GM19438 (cell line): Measurements from ENCODE around the gene CKB.
"Not testable (repeated sequence)": the region's sequence is repeated elsewhere in the genome, so short reads cannot be mapped to it uniquely, and the experiment has no call there.

Source experiments
- ATAC-seq: cut with Tn5 transposase; IDR thresholded peaks from one replicate; pipeline ENCODE4 v1.9.1; 2021; ENCODE audit warnings: low read depth; ENCODE audit not compliant: unreplicated experiment

The CKB gene

DNA sequence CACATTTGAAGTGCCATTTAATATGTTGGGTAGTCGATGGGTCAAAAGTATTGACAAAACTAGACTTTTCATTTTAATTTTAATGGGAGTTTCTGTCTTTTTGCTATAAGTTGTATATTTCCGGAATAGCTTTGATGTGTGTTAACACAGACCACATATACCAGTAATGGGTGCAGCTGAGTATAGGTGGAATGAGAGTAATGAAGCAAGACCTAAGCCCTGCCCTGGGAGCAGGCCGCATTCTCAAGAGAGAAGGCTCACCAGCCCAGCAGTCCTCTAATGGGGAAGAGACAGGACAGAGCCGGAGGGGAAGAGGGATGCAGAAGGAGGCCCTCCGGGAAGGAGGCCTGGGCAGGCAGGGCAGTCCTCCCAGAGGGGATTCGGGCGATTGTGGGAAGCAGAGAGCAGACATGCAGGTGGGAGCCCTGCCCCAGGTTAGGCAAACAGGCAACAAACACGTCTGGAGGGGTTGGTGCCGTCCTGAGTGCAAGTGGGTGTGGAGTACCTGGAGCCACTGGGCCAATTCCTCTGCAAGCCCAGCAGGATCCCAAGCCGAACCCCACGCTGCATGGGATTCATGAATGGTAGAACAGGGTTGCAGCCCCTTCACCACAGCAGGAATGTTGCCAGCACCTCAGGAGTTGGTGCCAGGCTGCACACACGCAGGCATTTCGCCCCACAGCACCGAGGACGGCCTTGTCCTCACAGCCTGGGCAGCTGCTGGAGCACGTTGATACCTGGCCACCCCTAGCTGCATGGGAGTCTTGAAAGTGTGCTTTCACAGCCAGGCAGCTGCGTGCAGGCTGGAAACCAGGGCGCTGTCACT lies 7.8 kb downstream of the CKB start:
- ATAC-seq: no peak

DNA sequence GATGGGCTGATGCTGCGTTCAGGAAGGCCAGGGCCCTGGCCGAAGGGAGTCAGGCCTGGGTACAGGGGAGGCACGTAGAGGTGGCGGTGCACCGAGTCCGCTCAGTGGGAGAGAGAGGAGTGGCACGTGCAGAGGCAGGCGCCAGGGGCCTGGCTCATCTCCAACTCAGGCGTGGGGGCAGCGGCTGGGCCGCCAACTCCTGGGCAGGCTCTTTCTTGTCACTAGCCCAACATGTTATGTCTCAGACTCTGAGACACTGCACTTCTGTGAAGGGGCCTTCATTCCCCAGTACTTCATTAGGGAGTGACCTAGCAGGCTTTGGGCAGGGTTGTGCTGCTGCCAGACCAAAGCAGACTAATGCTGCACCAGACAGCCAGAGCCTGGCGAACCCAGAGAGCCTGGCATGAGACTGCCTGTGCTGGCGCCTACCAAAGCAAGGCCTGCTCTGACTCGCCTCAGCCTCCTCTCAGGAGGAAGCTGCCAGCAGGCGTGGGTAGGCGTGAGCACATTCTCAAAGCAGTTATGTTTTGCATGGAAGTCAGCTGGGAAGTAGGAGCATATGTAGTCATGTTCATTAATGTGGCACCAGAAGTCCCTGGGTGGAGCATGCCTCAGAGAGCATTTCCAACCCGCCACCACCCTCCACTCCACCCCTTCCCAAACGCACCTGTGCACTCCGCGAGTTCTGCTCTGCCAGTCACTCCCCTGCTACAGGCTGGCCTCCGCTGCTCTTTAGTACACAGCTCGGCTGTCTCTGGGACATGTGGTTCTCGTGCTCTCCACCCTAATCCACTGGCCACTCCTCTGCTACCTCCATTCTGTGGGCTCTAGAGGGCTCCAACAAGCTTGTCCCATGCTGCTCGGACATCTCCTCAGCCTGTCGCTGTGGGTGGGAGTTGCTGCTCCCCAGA lies 9.7 kb downstream of the CKB start:
- no peak for ATAC-seq

DNA sequence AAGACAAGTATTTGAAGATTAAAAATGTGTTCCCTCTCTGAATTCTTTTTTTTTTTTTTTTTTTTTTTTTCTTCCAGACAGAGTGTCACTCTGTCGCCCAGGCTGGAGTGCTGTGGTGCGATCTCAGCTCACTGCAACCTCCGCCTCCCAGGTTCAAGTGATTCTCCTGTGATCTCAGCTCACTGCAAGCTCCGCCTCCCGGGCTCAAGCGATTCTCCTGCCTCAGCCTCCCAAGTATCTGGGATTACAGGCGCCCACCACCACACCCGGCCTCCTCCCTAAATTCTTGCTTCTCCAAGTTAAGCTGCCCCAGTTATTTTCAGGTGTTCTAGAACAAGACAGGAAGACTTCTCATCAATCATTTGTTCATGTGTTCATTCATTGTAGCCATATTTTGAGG lies 10.4 kb downstream of the CKB start:
- not testable (repeated sequence) for ATAC-seq

DNA sequence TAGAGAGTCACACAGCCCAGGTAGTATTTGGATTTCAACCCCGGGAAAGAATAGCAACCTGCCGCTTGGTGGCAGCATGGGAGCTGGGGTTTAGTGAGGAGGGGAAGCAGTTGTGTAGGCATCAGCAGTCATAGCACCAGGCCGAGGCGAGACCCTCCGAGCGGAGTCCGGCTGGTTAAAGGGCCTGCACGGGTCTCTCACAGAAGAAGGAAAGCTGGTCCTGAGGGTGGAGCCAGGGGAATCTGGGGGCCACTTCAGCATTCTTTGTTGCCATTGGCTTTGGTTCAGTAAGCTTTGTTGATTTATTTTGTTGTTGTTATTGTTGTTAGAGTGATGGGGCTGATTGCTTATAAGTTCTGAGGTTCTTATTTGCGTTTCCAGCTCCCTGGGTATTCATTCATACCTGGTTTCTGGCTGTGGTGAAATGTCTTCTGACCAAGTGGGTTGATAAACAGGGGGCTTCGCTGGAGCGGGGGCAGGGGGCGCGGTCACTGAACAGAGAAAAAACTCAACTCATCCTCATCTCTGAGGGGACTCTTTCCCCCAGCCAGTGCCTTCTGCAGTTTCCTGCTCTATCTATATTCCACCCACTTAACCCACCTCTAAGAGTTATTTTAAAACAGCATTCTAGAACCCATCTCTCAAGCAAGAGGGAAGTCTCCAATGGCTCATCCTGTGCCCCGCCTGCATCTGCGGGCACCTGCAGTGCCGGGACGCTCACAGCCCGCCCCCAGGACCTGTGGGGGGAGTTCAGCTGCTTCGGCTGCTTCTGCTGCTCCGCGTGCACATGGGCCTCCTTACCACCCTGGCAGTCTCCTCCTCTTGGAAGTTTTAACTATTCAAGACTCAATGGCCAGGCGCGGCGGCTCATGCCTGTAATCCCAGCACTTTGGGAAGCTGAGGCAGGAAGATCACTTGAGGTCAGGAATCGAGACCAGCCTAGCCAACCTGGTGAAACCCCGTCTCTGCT lies 11.6 kb downstream of the CKB start:
- no peak for ATAC-seq

DNA sequence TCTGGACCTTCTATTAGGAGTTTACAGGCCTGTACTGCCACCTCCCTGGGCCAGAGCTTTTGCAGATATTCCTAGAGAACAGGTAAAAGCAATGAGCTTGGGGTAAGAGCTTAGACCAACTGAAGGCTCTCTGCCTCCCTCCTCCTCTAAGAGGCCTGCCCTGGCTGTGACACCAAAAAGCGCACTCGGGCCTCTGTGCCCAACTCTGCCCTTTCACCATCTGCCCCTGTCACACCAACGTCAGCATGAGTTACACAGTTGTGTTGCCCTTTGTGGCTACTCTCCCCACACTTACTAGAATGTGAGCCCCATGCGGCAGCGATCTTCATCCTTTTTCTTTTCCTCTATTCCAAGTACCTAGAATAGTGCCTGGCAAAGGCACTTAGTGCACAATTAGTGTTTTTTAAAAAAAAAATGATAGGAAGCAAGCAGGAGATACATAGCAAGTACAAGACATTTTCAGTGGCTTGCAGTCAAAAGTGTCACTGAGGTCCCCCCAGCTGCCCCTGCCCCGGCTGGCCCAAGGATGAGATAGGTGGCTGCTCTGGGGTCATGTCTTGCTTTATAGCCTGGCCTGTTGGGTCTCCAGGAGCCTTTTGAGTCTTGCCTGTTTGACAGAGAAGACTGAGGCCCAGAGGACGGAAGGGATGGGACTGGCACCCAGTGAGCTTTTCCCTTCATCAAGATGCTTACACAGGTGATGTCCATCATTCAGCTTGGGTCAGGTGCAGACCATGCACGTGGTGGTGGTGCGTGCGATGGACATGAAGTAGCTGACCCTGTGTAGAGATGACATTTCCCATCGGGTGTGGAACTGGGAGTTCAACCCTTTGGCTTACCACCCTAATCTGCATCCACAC lies 12.5 kb downstream of the CKB start:
- ATAC-seq: no peak

DNA sequence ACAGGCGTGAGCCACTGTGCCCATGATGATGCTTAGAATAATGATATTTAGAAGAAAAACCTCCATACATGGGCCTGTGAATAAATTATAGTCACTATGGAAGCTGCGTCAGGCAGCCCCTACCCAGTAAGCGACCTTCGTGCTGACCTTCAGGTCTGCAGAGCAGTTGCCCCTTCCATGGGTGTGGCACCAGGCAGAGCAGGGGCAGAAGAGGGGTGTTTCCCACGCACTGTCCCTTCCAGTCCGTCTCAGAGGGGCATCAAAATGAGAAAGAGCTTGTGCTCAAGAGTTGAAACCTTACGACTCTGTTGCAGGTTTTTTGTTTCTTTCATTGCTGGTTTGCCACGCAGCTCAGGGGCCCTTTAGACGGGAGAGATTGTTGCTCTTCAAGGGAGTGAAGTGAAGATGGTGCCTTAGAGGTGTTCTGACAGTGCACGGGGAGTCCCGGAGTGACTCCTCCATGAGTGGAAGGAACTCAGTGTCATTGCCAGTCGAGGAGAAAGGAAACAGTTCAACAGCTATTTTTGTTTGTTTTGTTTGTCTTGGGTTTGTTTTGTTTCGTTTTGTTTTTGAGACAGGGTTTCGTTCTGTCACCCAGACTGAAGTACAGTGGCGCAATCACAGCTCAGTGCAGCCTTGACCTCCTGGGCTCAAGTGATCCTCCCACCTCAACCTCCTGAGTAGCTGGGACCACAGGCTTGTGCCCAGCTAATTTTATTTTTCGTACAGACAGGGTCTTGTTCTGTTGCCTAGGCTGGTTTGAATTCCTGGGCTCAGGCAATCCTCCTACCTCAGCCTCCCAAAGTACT lies 13.9 kb downstream of the CKB start:
- no peak for ATAC-seq

DNA sequence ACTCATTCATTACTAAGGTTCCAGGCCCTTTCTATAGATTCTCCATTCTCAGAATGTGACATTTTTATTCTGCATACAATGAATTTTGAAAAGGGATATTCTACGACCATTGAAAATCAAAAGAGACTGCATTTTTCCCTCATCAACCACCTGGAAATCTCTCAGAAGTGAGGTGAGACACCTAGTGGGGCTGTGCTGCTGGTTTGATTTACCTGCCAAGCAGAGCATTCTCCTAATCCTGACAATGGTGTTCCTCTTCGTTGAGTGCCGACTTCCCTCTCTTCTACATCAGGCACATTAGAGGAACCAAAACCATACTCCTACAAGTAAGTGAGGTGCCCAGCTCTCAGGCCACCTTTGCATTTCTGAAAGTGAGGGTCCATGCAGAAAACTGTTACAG lies 14.9 kb downstream of the CKB start:
- ATAC-seq: no peak

DNA sequence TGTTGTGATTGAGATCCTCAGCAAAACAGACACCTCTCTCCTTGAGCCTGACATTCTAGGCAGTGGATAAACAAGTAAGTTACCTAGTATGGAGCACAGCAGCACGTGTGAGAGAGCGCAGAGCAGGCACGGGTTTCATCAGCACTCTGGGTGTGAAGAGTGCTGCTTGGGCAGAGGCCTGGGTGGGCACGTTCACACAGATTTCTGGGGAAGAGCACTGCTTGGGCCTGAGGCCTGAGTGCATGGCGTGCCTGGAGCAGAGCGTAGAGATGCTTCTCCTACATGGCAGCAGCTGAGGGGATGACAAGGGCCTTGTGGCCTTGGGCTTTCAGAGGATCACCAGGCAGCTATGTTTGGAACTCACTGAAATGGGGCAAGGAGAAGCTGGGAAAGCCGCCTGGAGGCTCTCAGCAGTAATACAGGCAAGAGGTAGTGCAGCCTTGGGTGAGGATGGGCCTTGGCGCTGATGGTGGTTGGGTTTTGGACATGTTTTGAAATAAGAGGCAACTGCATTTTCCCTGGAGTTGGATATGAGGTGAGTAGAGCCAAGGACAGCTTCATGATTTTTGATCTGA lies 17.6 kb downstream of the CKB start:
- ATAC-seq: no peak

DNA sequence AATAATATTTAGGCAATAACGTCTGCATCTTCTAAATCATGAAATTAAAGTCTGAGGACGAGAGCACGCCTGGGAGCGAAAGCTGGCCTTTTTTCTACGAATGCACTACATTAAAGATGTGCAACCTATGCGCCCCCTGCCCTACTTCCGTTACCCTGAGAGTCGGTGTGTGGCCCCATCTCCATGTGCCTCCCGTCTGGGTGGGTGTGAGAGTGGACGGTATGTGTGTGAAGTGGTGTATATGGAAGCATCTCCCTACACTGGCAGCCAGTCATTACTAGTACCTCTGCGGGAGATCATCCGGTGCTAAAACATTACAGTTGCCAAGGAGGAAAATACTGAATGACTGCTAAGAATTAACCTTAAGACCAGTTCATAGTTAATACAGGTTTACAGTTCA lies 19.3 kb downstream of the CKB start:
- ATAC-seq: no peak

DNA sequence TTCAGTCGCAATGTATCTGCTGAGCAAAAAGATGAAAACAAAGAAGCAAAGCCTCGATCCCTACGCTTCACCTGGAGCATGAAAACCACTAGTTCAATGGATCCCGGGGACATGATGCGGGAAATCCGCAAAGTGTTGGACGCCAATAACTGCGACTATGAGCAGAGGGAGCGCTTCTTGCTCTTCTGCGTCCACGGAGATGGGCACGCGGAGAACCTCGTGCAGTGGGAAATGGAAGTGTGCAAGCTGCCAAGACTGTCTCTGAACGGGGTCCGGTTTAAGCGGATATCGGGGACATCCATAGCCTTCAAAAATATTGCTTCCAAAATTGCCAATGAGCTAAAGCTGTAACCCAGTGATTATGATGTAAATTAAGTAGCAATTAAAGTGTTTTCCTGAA lies 19.8 kb downstream of the CKB start:
- ATAC-seq: no peak

DNA sequence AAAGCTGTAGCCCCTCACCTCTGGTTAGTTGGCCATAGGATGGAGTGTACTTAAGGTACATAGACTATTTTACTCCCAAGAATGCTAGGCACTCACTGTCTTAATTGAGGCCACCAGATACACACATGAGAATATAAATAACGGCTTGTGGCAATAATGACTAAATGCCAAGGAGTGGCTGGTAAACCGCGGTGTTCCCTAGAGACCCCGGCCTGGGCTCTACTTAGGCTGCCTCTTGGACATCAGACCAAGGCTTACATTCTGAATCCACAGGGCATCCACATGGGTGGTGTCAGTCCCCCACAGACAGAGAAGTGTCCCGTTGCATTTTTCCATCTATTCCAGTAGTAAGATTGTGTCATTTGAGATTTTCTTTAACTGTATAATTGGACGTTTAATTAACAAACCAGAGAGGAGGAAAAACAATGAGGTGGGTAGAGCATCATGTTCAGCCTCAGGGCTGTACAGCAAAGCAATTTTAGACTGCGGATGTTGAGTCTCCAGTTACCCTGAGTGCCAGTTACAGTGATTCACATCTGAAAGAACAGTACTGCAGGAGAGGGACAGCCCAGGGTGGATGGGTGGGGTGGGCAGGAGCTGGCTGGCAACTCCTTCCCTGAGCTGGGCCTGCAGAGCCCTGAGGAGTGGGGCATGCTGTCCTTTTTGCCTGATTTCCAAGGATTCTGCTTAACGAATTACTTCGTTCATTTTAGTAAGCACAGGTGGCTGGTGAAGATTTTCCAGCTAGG lies 20.5 kb downstream of the CKB start:
- ATAC-seq: no peak

DNA sequence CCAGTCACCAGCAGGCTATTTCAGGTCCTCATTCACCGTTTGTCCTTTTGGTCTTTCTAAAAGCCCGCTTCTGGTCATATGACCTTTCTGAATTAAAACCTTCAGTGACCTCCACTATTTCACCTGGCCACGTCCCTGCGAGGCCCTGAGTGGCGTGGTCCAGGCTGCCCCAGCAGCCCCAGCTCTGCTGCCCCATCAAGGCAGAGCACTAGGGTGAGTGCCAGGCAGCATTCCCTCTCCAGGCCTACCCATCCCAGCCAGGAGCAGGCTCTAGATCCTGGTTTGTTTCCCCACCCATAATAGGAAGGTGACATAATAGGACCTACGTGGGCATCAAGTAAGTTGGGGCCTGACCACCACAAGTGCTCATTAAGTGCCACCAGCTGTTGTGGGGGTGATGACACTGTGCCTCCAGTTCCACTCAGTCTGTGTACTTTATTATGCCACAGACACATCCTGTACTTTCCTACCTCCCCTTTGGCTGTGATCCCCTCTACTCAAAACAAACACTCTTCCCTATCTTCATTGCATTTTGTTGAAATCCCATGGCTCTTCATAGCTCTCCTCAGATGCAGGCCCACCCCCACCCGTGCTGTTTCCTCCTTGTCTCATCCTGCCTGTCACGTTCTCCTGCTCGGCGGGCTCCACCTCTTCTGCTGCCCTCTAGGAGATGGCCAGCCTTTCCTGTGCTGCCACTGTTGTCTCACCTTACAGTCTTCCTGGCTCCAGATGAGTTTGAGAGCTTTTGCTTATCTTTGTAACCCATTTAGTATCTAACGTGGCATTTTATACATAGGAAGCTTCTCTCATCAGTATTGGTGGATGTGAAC lies 21.4 kb downstream of the CKB start:
- ATAC-seq: no peak

DNA sequence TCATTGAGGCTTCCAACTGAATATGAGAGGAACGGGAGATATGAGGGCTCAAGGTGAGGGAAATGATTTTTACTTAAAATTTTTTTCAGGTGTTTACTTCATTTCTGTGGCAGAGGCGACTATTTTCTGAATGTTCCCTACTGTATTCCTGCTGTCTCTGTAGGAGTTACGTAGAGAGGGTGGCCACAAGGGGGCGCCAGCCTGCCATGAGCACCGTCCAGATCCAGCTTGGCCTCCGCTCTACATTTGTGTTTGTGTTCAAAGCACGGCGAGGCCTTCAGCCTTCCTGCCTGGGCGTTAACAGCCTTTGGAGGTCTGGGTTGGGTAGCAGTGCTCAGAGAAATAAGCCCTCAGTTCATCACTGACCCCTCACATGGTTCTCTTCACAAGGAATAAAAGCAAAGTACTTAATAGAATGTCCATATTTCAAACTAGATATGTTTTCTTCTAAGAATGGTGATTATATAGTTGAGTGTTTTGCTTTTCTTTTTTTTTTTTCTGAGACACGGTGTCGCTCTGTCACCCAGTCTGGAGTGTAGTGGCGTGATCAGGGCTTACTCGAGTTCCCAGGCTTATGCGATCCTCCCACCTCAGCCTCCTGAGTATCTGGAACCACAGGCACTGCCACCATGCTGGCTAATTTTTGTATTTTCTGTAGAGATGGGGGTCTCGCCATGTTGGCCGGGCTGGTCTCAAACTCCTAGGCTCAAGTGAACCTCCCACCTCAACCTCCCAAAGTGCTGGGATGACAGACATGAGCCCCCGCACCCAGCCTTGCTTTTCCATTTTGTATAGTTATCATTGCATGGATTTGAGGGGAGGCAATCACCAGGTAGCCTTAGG lies 22.3 kb downstream of the CKB start:
- no peak for ATAC-seq

DNA sequence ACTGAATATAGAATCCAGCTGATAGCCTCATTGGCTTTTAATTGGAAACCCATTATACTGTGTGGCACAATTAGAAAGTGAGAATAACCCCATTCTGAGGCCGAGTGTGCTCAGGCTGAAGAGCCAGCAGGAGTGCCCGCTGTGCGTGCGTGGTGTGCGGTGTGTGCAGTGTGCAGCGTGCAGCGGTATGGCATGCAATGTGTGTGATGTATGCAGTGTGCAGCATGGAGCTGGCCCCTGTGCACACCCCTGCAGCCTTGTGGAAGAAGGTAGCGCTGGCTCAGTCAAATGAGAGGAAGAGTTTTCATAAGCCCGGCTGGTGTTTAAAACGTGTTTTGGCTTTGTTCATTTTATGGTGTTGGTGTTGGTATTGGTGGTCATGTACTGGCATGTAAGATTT lies 22.9 kb downstream of the CKB start:
- ATAC-seq: no peak

DNA sequence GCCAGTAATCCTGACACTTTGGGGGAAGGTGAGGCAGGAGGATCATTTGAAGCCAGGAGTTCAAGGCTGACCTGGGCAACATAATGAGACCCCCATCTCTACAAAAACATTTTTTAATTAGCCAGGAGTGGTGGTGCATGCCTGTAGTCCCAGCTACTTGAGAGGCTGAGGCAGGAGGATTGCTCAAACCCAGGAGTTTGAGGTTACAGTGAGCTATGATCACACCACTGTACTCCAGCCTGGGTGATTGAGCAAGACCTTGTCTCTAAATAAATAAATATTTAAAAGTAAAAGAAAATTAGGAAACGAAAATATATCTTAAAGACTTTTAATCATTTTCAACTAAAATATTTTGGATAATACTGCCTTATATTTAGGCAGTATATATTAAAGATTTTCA lies 25.9 kb downstream of the CKB start:
- ATAC-seq: no peak

DNA sequence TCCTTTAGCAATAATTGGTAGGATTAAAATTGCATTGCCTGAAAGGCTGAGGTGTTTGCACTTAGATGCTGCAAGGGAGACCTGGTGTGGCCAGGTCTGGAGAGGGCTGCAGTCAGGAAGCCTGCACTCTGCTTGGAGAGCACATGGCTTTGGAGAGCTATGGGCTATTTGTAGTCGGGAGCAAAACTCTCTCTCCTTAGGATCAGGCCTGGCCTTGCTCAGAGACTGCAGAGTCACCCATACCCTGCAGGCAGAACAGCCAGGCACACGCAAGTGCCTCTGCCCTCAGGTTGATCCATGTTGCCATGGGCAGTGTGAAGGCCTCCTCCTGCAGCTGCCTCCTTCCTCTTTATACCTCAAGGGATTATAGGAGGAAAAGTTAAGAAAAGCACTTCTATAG lies 26.8 kb downstream of the CKB start:
- no peak for ATAC-seq
